Measurements from ENCODE around the gene APCDD1.
A peak's percentile ranks its signal among the peaks of the same experiment; 100 is the strongest.
"Not testable (repeated sequence)": the region's sequence is repeated elsewhere in the genome, so short reads cannot be mapped to it uniquely, and the experiment has no call there.

The APCDD1 gene

DNA sequence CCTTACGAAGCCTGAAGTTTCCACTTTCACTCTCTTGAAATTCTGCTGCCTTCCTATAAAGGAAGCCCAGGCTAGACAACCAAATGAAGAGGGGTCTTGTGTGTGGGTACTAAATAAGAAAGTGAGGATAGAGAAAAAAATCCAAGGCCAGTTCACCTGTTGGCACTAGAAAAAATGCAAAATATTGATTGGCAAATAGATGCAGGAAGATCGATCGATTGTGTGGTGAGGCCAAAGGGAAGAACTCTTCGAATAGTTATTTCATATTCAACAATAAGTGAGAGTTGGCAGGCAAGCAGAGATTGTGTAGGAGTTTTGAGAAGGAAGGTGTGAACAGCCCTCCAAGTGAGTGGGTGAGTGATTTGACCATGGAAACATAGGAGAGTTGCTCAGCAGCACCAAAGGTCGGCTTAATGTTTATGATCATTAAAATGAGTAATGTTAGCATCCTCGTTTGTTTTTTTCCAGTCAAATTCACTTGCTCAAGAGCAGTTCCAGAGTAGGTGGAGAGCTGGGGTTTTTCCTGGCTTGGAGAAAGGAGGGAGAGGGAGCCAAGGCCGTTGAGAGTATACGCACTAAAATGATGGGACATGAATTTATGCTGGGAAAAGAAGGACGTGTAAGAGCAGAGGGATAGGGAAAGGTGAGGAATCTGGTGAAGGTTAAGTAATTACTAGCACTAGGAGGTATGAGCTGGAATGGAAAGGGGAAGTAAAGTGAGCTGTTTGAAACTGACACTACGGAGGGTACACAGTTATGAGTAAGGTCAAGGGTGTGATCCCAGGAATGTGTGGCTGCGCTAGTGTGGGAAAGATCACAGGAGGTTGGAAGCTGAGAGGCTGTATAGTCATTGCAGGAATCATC, 70.3 kb downstream of the APCDD1 start:
- no peak for DNase-seq (ENCODE audit: low read depth in 1 of 2, low spot score in 1 of 2)

GRCh38 chr18:10525371-10525691, 70.9 kb downstream of the APCDD1 start:
- no peak for DNase-seq (ENCODE audit: low read depth in 1 of 2, low spot score in 1 of 2)

DNA sequence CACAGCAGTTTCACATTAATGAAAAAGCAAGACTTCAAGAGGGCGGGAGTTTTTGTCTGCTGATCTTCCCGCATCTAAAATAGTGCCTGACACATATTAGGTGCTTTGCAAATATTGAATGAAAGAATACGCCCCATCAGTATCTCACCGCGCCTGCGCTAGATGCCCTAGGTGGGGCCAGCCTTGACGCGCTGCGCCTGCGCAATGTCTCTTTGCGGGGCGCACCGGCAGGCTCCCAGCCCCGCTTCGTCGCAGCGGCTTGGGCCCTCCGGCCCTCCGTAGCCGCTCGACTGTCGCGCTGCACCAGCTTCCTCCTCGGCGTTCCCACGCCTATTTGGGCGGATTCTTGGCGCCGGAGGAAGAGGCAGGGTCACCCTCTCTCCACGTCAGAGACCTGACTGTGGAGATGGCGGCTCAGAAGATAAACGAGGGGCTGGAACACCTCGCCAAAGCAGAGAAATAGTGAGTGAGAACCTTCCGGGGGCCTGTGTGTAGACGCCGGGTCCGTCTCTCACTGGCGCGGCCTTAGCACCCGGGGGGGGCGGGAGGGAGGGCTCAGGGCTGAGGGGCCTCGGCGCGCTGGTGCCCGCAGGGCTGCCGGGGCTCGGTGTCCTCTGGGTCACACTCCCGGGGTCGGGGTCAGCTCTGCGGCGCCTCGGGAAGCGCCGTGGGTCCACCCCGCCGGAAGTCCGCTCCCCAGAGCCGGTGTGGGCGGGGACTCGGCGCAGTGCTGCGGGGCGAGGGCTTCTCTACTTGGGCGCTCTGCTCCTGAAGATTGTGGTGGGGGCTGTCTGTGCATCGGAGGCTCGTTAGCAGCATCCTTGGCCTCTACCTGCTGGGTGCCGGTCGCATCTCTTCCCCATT, 71.5 kb downstream of the APCDD1 start, which contains the start of gene NAPG:
Gene NAPG (plus strand): TSS at position 331 of the 864 bp plus-strand sequence. CDS start 76 bp downstream, at position 407.
- peak; percentile 80 to 83 for DNase-seq (ENCODE audit: low read depth in 1 of 2, low spot score in 1 of 2)

- no peak for DNase-seq (ENCODE audit: low read depth in 1 of 2, low spot score in 1 of 2)
Measured at GRCh38 chr18:10526561-10526949, 72.1 kb downstream of the APCDD1 start.

- no peak for DNase-seq (ENCODE audit: low read depth in 1 of 2, low spot score in 1 of 2)
Measured at GRCh38 chr18:10528439-10528838, 74.0 kb downstream of the APCDD1 start.

- no peak for DNase-seq (ENCODE audit: low read depth in 1 of 2, low spot score in 1 of 2)
Measured at GRCh38 chr18:10530002-10530401, 75.6 kb downstream of the APCDD1 start.

- peak in 1 of 2 donors; percentile 12 for DNase-seq (ENCODE audit: low read depth in 1 of 2, low spot score in 1 of 2)
Measured at GRCh38 chr18:10530852-10531251, 76.4 kb downstream of the APCDD1 start.

DNA sequence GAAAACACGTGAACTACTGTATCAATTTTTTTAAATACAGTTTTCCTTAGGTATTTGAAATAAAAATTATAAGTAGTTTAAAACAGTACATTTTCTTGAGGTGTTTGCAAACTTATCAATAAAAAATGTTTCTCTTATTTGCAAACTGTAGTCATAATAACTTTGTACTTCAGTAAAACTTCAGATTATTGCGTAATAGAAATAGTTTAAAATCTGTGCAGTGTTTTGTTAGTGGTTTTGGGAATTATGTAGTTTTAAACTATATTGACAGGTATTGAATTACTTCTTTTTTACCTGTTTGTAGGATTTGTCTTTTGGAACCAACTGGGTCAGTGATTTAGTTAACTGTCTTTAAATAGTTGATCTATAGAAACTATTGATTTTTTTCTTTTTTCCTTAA, 78.7 kb downstream of the APCDD1 start:
- no peak for DNase-seq (ENCODE audit: low read depth in 1 of 2, low spot score in 1 of 2)

DNA sequence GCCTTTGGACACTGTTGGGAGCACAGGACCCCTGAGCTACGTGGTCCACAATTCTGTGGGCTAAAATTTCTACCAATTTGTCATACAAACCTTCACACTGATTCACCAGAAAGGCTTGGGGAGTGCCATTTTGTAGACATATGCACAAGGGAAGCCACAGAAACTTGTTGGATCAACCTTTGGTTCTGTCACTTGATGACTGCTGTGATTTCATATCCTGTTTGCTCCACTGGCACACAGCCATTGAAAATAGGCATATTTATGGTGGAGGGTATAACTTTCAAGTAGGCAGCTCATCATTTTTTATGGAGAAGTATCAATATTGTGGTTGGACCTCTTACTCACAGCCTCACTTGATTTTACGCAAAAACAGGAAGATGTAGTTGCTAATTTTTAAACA, 81.8 kb downstream of the APCDD1 start:
- DNase-seq (ENCODE audit: low read depth in 1 of 2, low spot score in 1 of 2) = no peak

DNA sequence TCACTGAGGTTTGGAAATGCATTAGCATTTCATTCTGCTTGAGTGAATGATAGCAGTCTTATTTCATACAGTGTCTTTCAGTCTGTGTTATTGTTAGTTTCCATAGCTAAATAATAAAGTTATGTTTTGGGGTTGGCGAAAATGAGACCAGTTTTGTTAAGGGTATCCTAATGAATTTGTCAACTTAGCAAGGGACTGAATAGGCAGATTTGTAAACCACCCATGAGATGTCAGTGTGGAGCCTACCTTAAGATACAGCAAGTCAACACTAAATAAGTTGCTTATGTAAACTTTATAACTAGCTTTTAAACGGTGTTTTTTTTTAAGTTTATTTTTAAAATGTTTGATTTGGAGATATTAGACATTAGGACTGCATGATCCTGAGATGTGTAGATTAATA, 83.3 kb downstream of the APCDD1 start:
- no peak for DNase-seq (ENCODE audit: low read depth in 1 of 2, low spot score in 1 of 2)

DNA sequence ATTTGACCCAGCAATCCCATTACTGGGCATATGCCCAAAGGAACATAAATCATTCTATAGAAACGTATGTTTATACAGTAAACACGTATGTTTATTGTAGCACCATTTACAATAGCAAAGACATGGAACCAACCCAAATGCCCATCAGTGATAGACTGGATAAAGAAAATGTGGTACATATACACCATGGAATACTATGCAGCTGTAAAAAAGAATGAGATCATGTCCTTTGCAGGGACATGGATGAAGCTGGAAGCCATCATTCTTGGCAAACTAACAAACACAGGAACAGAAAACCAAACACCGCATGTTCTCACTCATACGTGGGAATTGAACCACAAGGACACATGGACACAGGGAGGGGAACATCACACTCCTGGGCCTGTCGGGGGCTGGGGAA, 84.7 kb downstream of the APCDD1 start:
- DNase-seq (ENCODE audit: low read depth in 1 of 2, low spot score in 1 of 2) = not testable (repeated sequence)

Measured in stimulated activated CD4-positive, alpha-beta T cell treated with anti-CD3 and anti-CD28 coated beads, Interleukin-15, amount 100 ng/mL, for 1 hour (primary cell).